Measurements from ENCODE around the gene UGT1A7. TPM values are rescaled to one million over a fixed set of nuclear protein-coding genes. Genes with fewer than 3 reads are reported as not detected.
"Not testable (repeated sequence)": the region's sequence is repeated elsewhere in the genome, so short reads cannot be mapped to it uniquely, and the experiment has no call there.

The UGT1A7 gene
- total RNA-seq, 1 donor from 2014 or later, result not detected

DNA sequence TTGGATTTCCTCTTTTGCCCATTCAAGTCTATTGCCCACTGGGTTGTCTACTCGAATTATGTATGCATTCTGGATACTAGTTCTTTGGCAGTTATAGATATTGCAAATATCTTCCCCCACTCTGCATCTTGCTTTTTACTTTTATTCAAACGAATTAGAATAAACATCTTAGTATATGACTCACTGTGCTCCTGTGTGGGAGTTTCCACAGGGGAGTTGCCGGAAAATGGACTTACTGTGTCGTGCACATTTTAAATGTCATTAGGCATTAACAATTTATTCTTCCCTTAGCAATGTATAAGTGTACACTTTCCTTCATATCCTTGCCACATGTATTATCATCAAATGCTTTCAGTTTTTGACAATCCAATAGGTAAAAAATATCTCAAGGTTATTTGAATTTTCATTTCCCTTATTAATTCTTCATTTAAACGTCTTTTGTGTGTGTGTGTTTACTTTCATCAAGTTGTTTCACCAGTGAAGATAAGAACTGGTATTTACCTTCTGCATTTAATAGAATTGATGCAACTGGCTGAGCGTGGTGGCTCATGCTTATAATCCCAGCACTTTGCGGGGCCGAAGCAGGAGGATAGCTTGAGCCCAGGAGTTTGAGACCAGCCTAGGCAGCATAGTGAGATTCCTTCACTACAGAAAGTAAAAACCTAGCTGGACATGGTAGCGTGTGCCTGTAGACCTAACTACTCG is 26.4 kb downstream of the UGT1A7 start:
- DNase-seq (no peak), ATAC-seq (ENCODE audit: poor library complexity) (no peak)
- intact Hi-C loops (cut with DNase I), result no loop called here

DNA sequence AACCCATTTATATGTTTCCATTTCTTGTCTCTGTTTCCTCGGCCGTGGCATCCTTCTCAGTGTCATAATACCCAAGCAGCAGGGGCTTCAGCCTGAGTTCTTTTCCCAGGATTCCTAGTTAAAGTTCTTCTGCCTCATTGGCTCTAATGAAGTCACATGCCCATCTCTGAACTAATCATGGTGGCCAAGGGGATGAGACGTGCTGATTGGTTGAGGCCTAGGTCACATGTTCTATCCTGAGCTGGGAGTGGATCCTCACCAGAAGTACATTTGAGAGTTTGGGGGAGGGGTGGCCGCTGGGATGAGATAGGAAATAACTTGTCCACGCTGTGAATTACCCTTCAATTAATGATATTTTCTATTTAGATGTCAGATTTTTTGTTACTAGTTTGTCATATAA is 27.2 kb downstream of the UGT1A7 start:
- DNase-seq, result no peak
- intact Hi-C loops (cut with DNase I), result no loop called here
- no peak for ATAC-seq (ENCODE audit: poor library complexity)

- DNase-seq, result peak; percentile 77
- intact Hi-C loops (cut with DNase I), result no loop called here
Measured at GRCh38 chr2:233711312-233712008, 29.8 kb downstream of the UGT1A7 start.

GRCh38 chr2:233712611-233713261 is 31.0 kb downstream of the UGT1A7 start, which contains the start of gene UGT1A5:
Gene UGT1A5 (plus strand): TSS chr2:233712907. CDS start chr2:233712992, 85 bp downstream.
- intact Hi-C loops (cut with DNase I), result no loop called here
- no peak for DNase-seq
- no peak for ATAC-seq (ENCODE audit: poor library complexity)

More at GRCh38 chr2:233711312-233712008, 29.8 kb downstream of the UGT1A7 start:
- ATAC-seq (ENCODE audit: poor library complexity), result peak; percentile 79

DNA sequence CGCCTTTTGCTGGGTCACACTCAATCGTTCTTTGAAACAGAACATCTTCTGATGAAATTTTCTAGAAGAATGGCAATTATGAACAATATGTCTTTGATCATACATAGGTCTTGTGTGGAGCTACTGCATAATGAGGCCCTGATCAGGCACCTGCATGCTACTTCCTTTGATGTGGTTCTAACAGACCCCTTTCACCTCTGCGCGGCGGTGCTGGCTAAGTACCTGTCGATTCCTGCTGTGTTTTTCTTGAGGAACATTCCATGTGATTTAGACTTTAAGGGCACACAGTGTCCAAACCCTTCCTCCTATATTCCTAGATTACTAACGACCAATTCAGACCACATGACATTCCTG is 31.5 kb downstream of the UGT1A7 start:
- intact Hi-C loops (cut with DNase I), result no loop called here
- DNase-seq, result no peak
- ATAC-seq (ENCODE audit: poor library complexity), result no peak

DNA sequence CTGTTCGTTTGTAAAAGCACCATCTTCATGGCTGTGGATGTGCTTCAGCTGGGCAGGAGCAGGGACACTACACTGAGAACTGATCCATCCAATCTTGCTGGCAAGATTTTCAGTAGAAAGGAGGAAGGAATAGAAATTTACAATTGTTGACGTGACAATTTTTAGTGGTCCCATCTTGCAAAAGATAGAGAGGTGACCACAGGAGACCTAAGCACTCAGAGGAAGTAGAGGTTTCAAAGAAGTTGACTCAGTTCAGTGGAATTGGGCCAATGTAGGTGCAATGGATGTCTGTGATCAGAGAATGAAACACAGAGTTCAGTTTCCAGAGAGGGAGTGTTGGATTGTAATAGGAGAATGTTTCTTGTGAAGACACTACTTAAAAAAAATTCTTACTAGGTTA is 32.4 kb downstream of the UGT1A7 start:
- intact Hi-C loops (cut with DNase I), result no loop called here
- ATAC-seq (ENCODE audit: poor library complexity), result no peak
- DNase-seq, result no peak

- intact Hi-C loops (cut with DNase I), result no loop called here
- ATAC-seq (ENCODE audit: poor library complexity), result no peak
Measured at GRCh38 chr2:233718552-233718951, 36.9 kb downstream of the UGT1A7 start, which contains the start of gene UGT1A4. Gene UGT1A4 (plus strand): TSS chr2:233718736. CDS start chr2:233718821, 85 bp downstream.

GRCh38 chr2:233728723-233729301 is 47.1 kb downstream of the UGT1A7 start, which contains the start of gene UGT1A3:
Gene UGT1A3 (plus strand): TSS chr2:233729042. CDS start chr2:233729127, 85 bp downstream.
- ATAC-seq (ENCODE audit: poor library complexity), result no peak
- intact Hi-C loops (cut with DNase I), result no loop called here
- no peak for DNase-seq

More at GRCh38 chr2:233718552-233718951, 36.9 kb downstream of the UGT1A7 start, which contains the start of gene UGT1A4:
- no peak for DNase-seq

GRCh38 chr2:233736868-233737653 is 55.4 kb downstream of the UGT1A7 start:
- ATAC-seq (ENCODE audit: poor library complexity); intact Hi-C loops (cut with DNase I); DNase-seq: not testable (repeated sequence)

DNA sequence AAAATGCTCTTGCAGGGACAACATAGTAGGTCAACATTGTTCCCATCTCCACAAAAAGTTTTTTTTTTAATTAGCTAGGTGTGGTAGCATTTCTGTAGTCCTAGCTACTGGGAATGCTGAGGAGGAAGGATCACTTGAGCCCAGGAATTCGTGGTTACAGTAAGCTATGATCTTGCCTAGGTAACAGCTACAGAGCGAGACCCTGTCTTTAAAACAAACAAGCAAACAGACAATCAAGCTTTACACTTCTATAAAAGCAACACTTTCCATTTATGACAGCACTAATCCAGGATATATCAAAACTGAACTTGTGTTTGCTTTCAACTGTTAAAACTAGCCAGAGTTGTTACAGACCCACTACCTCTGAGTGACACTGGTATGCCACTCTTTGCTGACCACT is 59.2 kb downstream of the UGT1A7 start:
- no peak for DNase-seq
- ATAC-seq (ENCODE audit: poor library complexity), result no peak
- intact Hi-C loops (cut with DNase I), result no loop called here

- DNase-seq, result no peak
- ATAC-seq (ENCODE audit: poor library complexity), result no peak
- intact Hi-C loops (cut with DNase I), result no loop called here
Measured at GRCh38 chr2:233743464-233744259, 62.0 kb downstream of the UGT1A7 start.

GRCh38 chr2:233745073-233745755 is 63.5 kb downstream of the UGT1A7 start:
- no peak for ATAC-seq (ENCODE audit: poor library complexity)
- intact Hi-C loops (cut with DNase I), result no loop called here
- DNase-seq, result no peak

- ATAC-seq (ENCODE audit: poor library complexity); intact Hi-C loops (cut with DNase I); DNase-seq: not testable (repeated sequence)
Measured at GRCh38 chr2:233745838-233746237, 64.1 kb downstream of the UGT1A7 start.

DNA sequence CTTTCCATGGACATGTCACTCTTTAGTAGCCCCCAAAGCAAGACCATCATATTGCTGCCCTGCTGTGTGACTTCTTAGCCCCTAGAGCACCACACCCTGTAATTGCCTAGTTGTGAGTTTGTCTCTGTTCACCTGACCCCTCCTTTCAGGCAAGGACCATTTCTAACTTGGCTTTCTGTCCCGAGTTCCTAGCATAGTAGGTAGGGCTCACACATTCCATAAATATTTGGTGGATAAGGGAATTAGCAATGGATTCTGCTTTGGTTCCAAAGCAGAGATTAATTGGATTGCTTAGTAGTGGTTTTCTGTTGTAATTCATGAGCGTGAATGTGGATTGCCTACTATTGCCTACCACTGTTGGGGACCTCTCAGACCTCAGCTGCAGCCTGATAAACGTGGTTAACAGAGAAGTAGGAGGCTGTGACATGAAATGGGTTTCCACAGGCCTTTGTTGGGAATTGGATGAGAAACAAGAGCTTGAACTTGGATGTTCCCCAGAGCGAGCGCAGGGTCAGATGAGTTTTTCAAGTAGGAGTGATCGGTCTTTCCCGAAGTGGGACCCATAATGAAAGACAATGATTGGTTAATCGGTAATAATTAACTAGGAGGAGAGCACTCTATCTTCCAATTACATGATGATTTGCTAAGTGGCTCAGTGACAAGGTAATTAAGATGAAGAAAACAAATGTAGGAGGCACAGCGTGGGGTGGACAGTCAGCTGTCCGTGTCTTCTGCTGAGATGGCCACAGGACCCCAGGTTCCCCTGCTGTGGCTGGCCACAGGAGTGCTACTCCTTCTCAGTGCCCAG is 65.0 kb downstream of the UGT1A7 start:
- intact Hi-C loops (cut with DNase I), result no loop called here
- DNase-seq, result no peak
- ATAC-seq (ENCODE audit: poor library complexity), result no peak

DNA sequence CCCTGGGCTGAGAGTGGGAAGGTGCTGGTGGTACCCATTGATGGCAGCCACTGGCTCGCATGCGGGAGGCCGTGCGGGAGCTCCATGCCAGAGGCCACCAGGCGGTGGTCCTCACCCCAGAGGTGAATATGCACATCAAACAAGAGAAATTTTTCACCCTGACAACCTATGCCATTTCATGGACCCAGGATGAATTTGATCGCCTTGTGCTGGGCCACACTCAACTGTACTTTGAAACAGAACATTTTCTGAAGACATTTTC is 65.5 kb downstream of the UGT1A7 start:
- intact Hi-C loops (cut with DNase I), result no loop called here
- ATAC-seq (ENCODE audit: poor library complexity), result no peak

DNA sequence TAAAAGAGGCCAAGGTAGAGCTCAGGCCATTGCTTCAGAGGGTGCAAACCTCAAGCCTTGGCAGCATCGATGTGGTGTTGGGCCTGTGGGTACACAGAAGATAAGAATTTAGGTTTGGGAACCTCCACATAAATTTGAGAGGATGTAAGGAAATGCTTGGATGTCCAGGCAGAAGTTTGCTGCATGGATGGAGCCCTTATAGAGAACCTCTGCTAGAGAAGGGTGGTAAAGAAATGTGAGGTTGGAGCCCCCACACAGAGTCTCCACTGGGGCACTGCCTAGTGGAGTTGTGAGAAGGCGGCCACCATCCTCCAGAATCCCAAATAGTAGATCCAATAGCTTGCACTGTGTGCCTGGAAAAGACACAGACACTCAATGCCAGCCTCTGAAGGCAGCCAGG is 69.0 kb downstream of the UGT1A7 start:
- intact Hi-C loops (cut with DNase I); DNase-seq; ATAC-seq (ENCODE audit: poor library complexity): not testable (repeated sequence)

More for the DNA sequence above, 65.5 kb downstream of the UGT1A7 start:
- DNase-seq, result no peak

Data from Right ventricle myocardium superior (tissue), 1 donor.